Esophagus squamous epithelium (tissue), 4 donors: ENCODE results near the gene C19orf85.

Experiments
- CTCF ChIP-seq, 6 experiments: fragments of 450-650 bp in 4 of 6; fragments of 200-600 bp in 2 of 6; sonication (generic) in 2 of 6; IDR thresholded peaks; one replicate each; pipeline ENCODE4 v1.5.1; 2016 to 2019; ENCODE audit warnings: antibody characterized with exemption in 6 of 6, mild to moderate bottlenecking in 4 of 6, moderate library complexity in 4 of 6
- POLR2A ChIP-seq, 4 donors: fragments of 450-650 bp; IDR thresholded peaks; one replicate each; pipeline ENCODE4 v1.6.1; 2017; ENCODE audit warnings: antibody characterized with exemption in 4 of 4, mild to moderate bottlenecking in 4 of 4, moderate library complexity in 3 of 4

GRCh38 chr19:55461974-55462626 lies 2.5 kb downstream of the C19orf85 start:
- TF ChIP-seq POLR2A (IDR thresholded peaks at IDR 0.05) = no peak
- no peak for TF ChIP-seq CTCF (IDR thresholded peaks at IDR 0.05)
